ENCODE results near the gene POLR3K.
"Not testable (repeated sequence)": the region's sequence is repeated elsewhere in the genome, so short reads cannot be mapped to it uniquely, and the experiment has no call there.

Gene POLR3K

GRCh38 chr16:56231-56927, 3.0 kb upstream of the POLR3K start:
- Histone ChIP-seq H3K4me1 (ENCODE audit: control insufficient read depth, insufficient read depth, low read length, poor library complexity, severe bottlenecking) (peaks cover 8% of the 10 kb centered on the region), H3K9me3 (ENCODE audit: control insufficient read depth, low read length) (no peaks in the 10 kb centered on the region), H3K27me3 (replicated peaks; ENCODE audit: control insufficient read depth, insufficient read depth, low read length, poor library complexity, severe bottlenecking) (no peaks in the 10 kb centered on the region), H3K36me3 (ENCODE audit: control insufficient read depth, insufficient read depth, low read length) (peaks cover under 1% of the 10 kb centered on the region), H3K27ac (ENCODE audit: insufficient read depth, low read length, poor library complexity, severe bottlenecking) (no peak overlapping the region), H3K4me3 (ENCODE audit: insufficient read depth, low read depth, low read length, poor library complexity, severe bottlenecking) (no peak overlapping the region)
- DNase-seq = no peak

GRCh38 chr16:55571-56136, 2.2 kb upstream of the POLR3K start:
- Histone ChIP-seq H3K4me1 (ENCODE audit: control insufficient read depth, insufficient read depth, low read length, poor library complexity, severe bottlenecking) (peaks cover 8% of the 10 kb centered on the region), H3K27ac (ENCODE audit: insufficient read depth, low read length, poor library complexity, severe bottlenecking) (no peak overlapping the region), H3K36me3 (ENCODE audit: control insufficient read depth, insufficient read depth, low read length) (peaks cover 7% of the 10 kb centered on the region), H3K27me3 (replicated peaks; ENCODE audit: control insufficient read depth, insufficient read depth, low read length, poor library complexity, severe bottlenecking) (no peaks in the 10 kb centered on the region), H3K9me3 (ENCODE audit: control insufficient read depth, low read length) (no peaks in the 10 kb centered on the region), H3K4me3 (ENCODE audit: insufficient read depth, low read depth, low read length, poor library complexity, severe bottlenecking) (no peak overlapping the region)
- DNase-seq = no peak

DNA sequence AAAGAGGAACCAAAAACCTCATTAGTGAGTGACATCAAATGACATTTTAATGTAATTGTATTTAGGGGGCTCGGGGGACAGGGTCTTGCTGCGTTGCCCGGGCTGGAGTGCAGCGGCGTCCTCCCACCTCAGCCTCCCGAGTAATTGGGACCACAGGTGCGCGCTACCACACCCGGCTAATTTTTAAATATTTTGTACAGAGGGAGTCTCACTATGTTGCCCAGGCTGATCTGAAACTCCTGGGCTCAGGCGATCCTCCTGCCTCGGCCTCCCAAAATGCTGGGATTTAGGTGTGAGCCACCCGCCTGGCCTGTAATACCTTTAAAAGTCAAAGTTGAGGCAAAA, 801 bp upstream of the POLR3K start:
- no peak for DNase-seq
- Histone ChIP-seq H3K4me3 (ENCODE audit: insufficient read depth, low read depth, low read length, poor library complexity, severe bottlenecking) (peak overlapping the region; percentile 65), H3K9me3 (ENCODE audit: control insufficient read depth, low read length) (no peaks in the 10 kb centered on the region), H3K27ac (ENCODE audit: insufficient read depth, low read length, poor library complexity, severe bottlenecking) (peak overlapping the region; percentile 52), H3K27me3 (replicated peaks; ENCODE audit: control insufficient read depth, insufficient read depth, low read length, poor library complexity, severe bottlenecking) (no peaks in the 10 kb centered on the region), H3K4me1 (ENCODE audit: control insufficient read depth, insufficient read depth, low read length, poor library complexity, severe bottlenecking) (peaks cover 8% of the 10 kb centered on the region), H3K36me3 (ENCODE audit: control insufficient read depth, insufficient read depth, low read length) (peaks cover 10% of the 10 kb centered on the region)

- H3K4me1 ChIP-seq (ENCODE audit: control insufficient read depth, insufficient read depth, low read length, poor library complexity, severe bottlenecking) = peaks cover 8% of the 10 kb centered on the region
- H3K36me3 ChIP-seq (ENCODE audit: control insufficient read depth, insufficient read depth, low read length) = peaks cover 14% of the 10 kb centered on the region
- no peaks in the 10 kb centered on the region for H3K9me3 ChIP-seq (ENCODE audit: control insufficient read depth, low read length)
- DNase-seq = no peak
- no peak overlapping the region for H3K27ac ChIP-seq (ENCODE audit: insufficient read depth, low read length, poor library complexity, severe bottlenecking)
- H3K4me3 ChIP-seq (ENCODE audit: insufficient read depth, low read depth, low read length, poor library complexity, severe bottlenecking) = no peak overlapping the region
- no peaks in the 10 kb centered on the region for H3K27me3 ChIP-seq (replicated peaks; ENCODE audit: control insufficient read depth, insufficient read depth, low read length, poor library complexity, severe bottlenecking)
Observed at GRCh38 chr16:50769-51591, 2.4 kb downstream of the POLR3K start.

GRCh38 chr16:47234-47633, 6.2 kb downstream of the POLR3K start:
- Histone ChIP-seq H3K27ac (ENCODE audit: insufficient read depth, low read length, poor library complexity, severe bottlenecking) (no peak overlapping the region), H3K9me3 (ENCODE audit: control insufficient read depth, low read length) (no peaks in the 10 kb centered on the region), H3K4me1 (ENCODE audit: control insufficient read depth, insufficient read depth, low read length, poor library complexity, severe bottlenecking) (no peaks in the 10 kb centered on the region), H3K4me3 (ENCODE audit: insufficient read depth, low read depth, low read length, poor library complexity, severe bottlenecking) (no peak overlapping the region), H3K27me3 (replicated peaks; ENCODE audit: control insufficient read depth, insufficient read depth, low read length, poor library complexity, severe bottlenecking) (no peaks in the 10 kb centered on the region), H3K36me3 (ENCODE audit: control insufficient read depth, insufficient read depth, low read length) (peaks cover 26% of the 10 kb centered on the region)
- DNase-seq = no peak

GRCh38 chr16:46510-46909, 6.9 kb downstream of the POLR3K start:
- not testable (repeated sequence) for H3K9me3 ChIP-seq (ENCODE audit: control insufficient read depth, low read length); H3K27ac ChIP-seq (ENCODE audit: insufficient read depth, low read length, poor library complexity, severe bottlenecking); H3K4me1 ChIP-seq (ENCODE audit: control insufficient read depth, insufficient read depth, low read length, poor library complexity, severe bottlenecking); H3K27me3 ChIP-seq (replicated peaks; ENCODE audit: control insufficient read depth, insufficient read depth, low read length, poor library complexity, severe bottlenecking); DNase-seq; H3K4me3 ChIP-seq (ENCODE audit: insufficient read depth, low read depth, low read length, poor library complexity, severe bottlenecking)
- peaks cover 26% of the 10 kb centered on the region for H3K36me3 ChIP-seq (ENCODE audit: control insufficient read depth, insufficient read depth, low read length)

GRCh38 chr16:45454-45853, 8.0 kb downstream of the POLR3K start:
- Histone ChIP-seq H3K27me3 (replicated peaks; ENCODE audit: control insufficient read depth, insufficient read depth, low read length, poor library complexity, severe bottlenecking) (no peaks in the 10 kb centered on the region), H3K9me3 (ENCODE audit: control insufficient read depth, low read length) (no peaks in the 10 kb centered on the region), H3K36me3 (ENCODE audit: control insufficient read depth, insufficient read depth, low read length) (peaks cover 17% of the 10 kb centered on the region), H3K4me3 (ENCODE audit: insufficient read depth, low read depth, low read length, poor library complexity, severe bottlenecking) (no peak overlapping the region), H3K4me1 (ENCODE audit: control insufficient read depth, insufficient read depth, low read length, poor library complexity, severe bottlenecking) (no peaks in the 10 kb centered on the region), H3K27ac (ENCODE audit: insufficient read depth, low read length, poor library complexity, severe bottlenecking) (no peak overlapping the region)
- DNase-seq = no peak

DNA sequence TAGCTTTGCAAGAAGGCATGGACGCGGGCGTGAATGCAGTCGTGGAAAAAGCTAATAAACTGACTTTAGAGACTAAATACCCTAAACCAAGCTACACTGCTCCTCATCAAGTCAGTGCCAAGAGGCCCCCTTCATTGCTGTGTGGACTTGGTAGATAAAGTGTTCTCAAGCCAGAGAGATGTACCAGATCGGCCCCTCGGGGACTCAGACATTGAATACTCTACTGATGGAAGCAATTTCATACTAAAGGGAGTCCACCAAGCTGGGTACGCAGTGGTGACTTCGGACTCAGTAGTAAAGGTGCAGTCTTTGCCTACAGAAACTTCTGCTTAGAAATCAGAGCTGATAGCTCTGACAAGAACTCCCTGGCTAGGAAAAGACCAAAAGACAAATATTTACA, 8.8 kb downstream of the POLR3K start:
- Histone ChIP-seq H3K36me3 (ENCODE audit: control insufficient read depth, insufficient read depth, low read length) (peaks cover 16% of the 10 kb centered on the region), H3K27ac (ENCODE audit: insufficient read depth, low read length, poor library complexity, severe bottlenecking) (no peak overlapping the region), H3K4me3 (ENCODE audit: insufficient read depth, low read depth, low read length, poor library complexity, severe bottlenecking) (no peak overlapping the region), H3K9me3 (ENCODE audit: control insufficient read depth, low read length) (no peaks in the 10 kb centered on the region), H3K27me3 (replicated peaks; ENCODE audit: control insufficient read depth, insufficient read depth, low read length, poor library complexity, severe bottlenecking) (no peaks in the 10 kb centered on the region), H3K4me1 (ENCODE audit: control insufficient read depth, insufficient read depth, low read length, poor library complexity, severe bottlenecking) (no peaks in the 10 kb centered on the region)
- DNase-seq = no peak

DNA sequence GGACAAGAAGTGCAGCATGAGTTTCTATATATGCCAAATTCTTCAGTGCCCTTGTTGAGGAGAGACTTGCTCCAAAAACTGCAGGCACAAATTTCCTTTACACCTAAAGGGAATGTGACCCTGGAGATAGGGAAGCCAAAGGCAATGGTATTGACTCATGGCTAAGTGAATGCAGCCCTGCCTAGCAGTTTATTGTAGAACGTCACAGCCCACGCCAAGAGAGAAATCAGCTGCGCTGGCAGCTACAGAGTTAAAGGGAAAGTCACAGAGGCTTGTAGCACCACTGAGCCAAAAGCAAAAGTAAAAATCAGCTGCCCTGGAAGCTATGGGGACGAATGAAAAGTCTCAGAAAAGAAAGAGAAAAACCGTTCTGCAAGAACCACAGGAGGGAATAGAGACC, 10.1 kb downstream of the POLR3K start:
- no peaks in the 10 kb centered on the region for H3K27me3 ChIP-seq (replicated peaks; ENCODE audit: control insufficient read depth, insufficient read depth, low read length, poor library complexity, severe bottlenecking)
- no peak for DNase-seq
- H3K36me3 ChIP-seq (ENCODE audit: control insufficient read depth, insufficient read depth, low read length) = peaks cover 15% of the 10 kb centered on the region
- H3K4me1 ChIP-seq (ENCODE audit: control insufficient read depth, insufficient read depth, low read length, poor library complexity, severe bottlenecking) = peaks cover 12% of the 10 kb centered on the region
- no peaks in the 10 kb centered on the region for H3K9me3 ChIP-seq (ENCODE audit: control insufficient read depth, low read length)
- no peak overlapping the region for H3K4me3 ChIP-seq (ENCODE audit: insufficient read depth, low read depth, low read length, poor library complexity, severe bottlenecking)
- H3K27ac ChIP-seq (ENCODE audit: insufficient read depth, low read length, poor library complexity, severe bottlenecking) = no peak overlapping the region

- no peaks in the 10 kb centered on the region for H3K9me3 ChIP-seq (ENCODE audit: control insufficient read depth, low read length)
- H3K27ac ChIP-seq (ENCODE audit: insufficient read depth, low read length, poor library complexity, severe bottlenecking) = no peak overlapping the region
- H3K36me3 ChIP-seq (ENCODE audit: control insufficient read depth, insufficient read depth, low read length) = peaks cover 12% of the 10 kb centered on the region
- DNase-seq = no peak
- peaks cover 13% of the 10 kb centered on the region for H3K4me1 ChIP-seq (ENCODE audit: control insufficient read depth, insufficient read depth, low read length, poor library complexity, severe bottlenecking)
- no peak overlapping the region for H3K4me3 ChIP-seq (ENCODE audit: insufficient read depth, low read depth, low read length, poor library complexity, severe bottlenecking)
- no peaks in the 10 kb centered on the region for H3K27me3 ChIP-seq (replicated peaks; ENCODE audit: control insufficient read depth, insufficient read depth, low read length, poor library complexity, severe bottlenecking)
Observed at GRCh38 chr16:42691-43090, 10.7 kb downstream of the POLR3K start.
